Measurements from ENCODE around the gene C6orf89. TPM values are rescaled to one million over a fixed set of nuclear protein-coding genes. Genes with fewer than 3 reads are reported as not detected.
A peak's percentile ranks its signal among the peaks of the same experiment; 100 is the strongest.

Gene C6orf89
- total and polyA plus RNA-seq, 9 donors, result 23.1 to 102 (median 62.2) TPM

GRCh38 chr6:36949636-36950035 is 63.9 kb downstream of the C6orf89 start:
- Histone ChIP-seq H3K27me3 (no peaks in the 10 kb centered on the region), H3K4me3 (no peak overlapping the region), H3K36me3 (no peaks in the 10 kb centered on the region), H3K4me1 (ENCODE audit: insufficient read depth) (no peaks in the 10 kb centered on the region), H3K9me3 (no peaks in the 10 kb centered on the region), H3K27ac (no peak overlapping the region)
- no peak for TF ChIP-seq CTCF (IDR thresholded peaks at IDR 0.05)
- TF ChIP-seq EP300 (IDR thresholded peaks at IDR 0.05), result no peak
- TF ChIP-seq POLR2A (IDR thresholded peaks at IDR 0.05), result no peak
- no peak for DNase-seq
- WGBS, 3 donors, result 85 to 93% (median 90%) methylated on average over 3 of the region's 3 CpGs
- intact Hi-C loops (cut with DNase I), result no loop called here

GRCh38 chr6:36953931-36954261 is 68.1 kb downstream of the C6orf89 start:
- Histone ChIP-seq H3K27me3 (no peaks in the 10 kb centered on the region), H3K27ac (no peak overlapping the region), H3K9me3 (no peaks in the 10 kb centered on the region), H3K4me1 (ENCODE audit: insufficient read depth) (no peaks in the 10 kb centered on the region), H3K36me3 (no peaks in the 10 kb centered on the region), H3K4me3 (no peak overlapping the region)
- intact Hi-C loops (cut with DNase I), result no loop called here
- DNase-seq, result peak in 1 of 5 donors; percentile 3
- WGBS, 3 donors, result 82 to 90% (median 86%) methylated on average over 1 of the region's 1 CpG
- TF ChIP-seq EP300 (IDR thresholded peaks at IDR 0.05) (no peak), CTCF (IDR thresholded peaks at IDR 0.05) (no peak), POLR2A (IDR thresholded peaks at IDR 0.05) (no peak)

- Histone ChIP-seq H3K4me3 (no peak within 1 kb of the TSS), H3K4me1 (ENCODE audit: insufficient read depth) (no peaks in the 10 kb centered on the region), H3K9me3 (no peaks in the 10 kb centered on the region), H3K27ac (no peak within 1 kb of the TSS), H3K27me3 (no peaks in the 10 kb centered on the region), H3K36me3 (no peaks in the 10 kb centered on the region)
- intact Hi-C loops (cut with DNase I), result no loop called here
- WGBS, 3 donors, result 62 to 69% (median 68%) methylated on average over 13 to 14 of the region's 14 CpGs
- TF ChIP-seq POLR2A (IDR thresholded peaks at IDR 0.05) (no peak), EP300 (IDR thresholded peaks at IDR 0.05) (no peak), CTCF (IDR thresholded peaks at IDR 0.05) (no peak)
- peak in 1 of 5 donors; percentile 31 for DNase-seq
These were observed 68.6 kb downstream of the C6orf89 start, which contains the start of gene PI16 for GRCh38 chr6:36954262-36954931. PI16 (plus strand) TSS chr6:36954738; CDS start chr6:36954761, 23 bp downstream.

GRCh38 chr6:36955136-36955535 is 69.4 kb downstream of the C6orf89 start:
- peak in 1 of 5 donors; percentile 13 for DNase-seq
- H3K4me3 ChIP-seq, result no peak overlapping the region
- intact Hi-C loops (cut with DNase I), result no loop called here
- no peak overlapping the region for H3K27ac ChIP-seq
- H3K36me3 ChIP-seq, result no peaks in the 10 kb centered on the region
- H3K9me3 ChIP-seq, result no peaks in the 10 kb centered on the region
- TF ChIP-seq EP300 (IDR thresholded peaks at IDR 0.05), result no peak
- TF ChIP-seq CTCF (IDR thresholded peaks at IDR 0.05), result no peak
- no peak for TF ChIP-seq POLR2A (IDR thresholded peaks at IDR 0.05)
- 68 to 77% (median 72%) methylated on average over 6 of the region's 6 CpGs for WGBS, 3 donors
- H3K27me3 ChIP-seq, result no peaks in the 10 kb centered on the region
- no peaks in the 10 kb centered on the region for H3K4me1 ChIP-seq (ENCODE audit: insufficient read depth)
